GM06990 (cell line): Measurements from ENCODE around the gene HS6ST3.

Experiments
- DNase-seq: peaks from one replicate; pipeline ENCODE4 v3.0.0-alpha.2; 2011; ENCODE audit not compliant: insufficient read length; ENCODE audit errors: extremely low read depth
- H3K27me3 ChIP-seq: replicated peaks from 2 replicates; pipeline ENCODE4 v1.6.0; 2011; ENCODE audit warnings: low read length; ENCODE audit not compliant: control insufficient read depth, insufficient read depth
- H3K36me3 ChIP-seq: 2 replicates; pipeline ENCODE4 v1.5.1; 2011; ENCODE audit warnings: low read length; ENCODE audit not compliant: control insufficient read depth, insufficient read depth
- H3K4me3 ChIP-seq: replicated peaks from 2 replicates; pipeline ENCODE4 v1.5.1; 2011; ENCODE audit warnings: low read depth, mild to moderate bottlenecking, control low read depth, low read length
- TF ChIP-seq, protein P1 (sequence below): IDR thresholded peaks from 2 replicates; pipeline ENCODE4 v1.5.1; 2011; ENCODE audit warnings: low read length, control low read depth, mild to moderate bottlenecking, inconsistent platforms; ENCODE audit not compliant: insufficient read depth, poor library complexity, severe bottlenecking

The HS6ST3 gene

DNA sequence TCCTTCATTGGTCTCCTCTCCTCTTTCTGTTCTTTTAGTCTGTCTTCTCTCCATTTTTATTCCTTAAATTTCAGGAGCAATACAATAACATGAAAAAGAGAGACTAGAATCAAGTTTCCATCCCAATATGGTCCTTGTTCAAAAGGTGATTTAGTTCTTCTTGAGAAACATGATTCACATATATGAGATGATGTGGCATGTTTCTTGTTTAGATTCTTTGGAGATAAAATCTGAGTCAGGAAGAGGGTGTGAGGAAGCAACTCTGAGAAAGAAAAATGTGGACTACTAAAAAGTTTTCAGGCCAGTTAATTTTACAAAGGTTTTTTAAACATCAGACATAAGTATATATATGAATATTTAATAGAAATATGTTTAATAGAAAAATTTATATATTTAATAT lies 673.0 kb downstream of the HS6ST3 start:
- Histone ChIP-seq H3K4me3 (no peak overlapping the region), H3K36me3 (no peaks in the 10 kb centered on the region), H3K27me3 (no peaks in the 10 kb centered on the region)
- TF ChIP-seq, protein P1, sequence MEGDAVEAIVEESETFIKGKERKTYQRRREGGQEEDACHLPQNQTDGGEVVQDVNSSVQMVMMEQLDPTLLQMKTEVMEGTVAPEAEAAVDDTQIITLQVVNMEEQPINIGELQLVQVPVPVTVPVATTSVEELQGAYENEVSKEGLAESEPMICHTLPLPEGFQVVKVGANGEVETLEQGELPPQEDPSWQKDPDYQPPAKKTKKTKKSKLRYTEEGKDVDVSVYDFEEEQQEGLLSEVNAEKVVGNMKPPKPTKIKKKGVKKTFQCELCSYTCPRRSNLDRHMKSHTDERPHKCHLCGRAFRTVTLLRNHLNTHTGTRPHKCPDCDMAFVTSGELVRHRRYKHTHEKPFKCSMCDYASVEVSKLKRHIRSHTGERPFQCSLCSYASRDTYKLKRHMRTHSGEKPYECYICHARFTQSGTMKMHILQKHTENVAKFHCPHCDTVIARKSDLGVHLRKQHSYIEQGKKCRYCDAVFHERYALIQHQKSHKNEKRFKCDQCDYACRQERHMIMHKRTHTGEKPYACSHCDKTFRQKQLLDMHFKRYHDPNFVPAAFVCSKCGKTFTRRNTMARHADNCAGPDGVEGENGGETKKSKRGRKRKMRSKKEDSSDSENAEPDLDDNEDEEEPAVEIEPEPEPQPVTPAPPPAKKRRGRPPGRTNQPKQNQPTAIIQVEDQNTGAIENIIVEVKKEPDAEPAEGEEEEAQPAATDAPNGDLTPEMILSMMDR: no peak
- DNase-seq: no peak

DNA sequence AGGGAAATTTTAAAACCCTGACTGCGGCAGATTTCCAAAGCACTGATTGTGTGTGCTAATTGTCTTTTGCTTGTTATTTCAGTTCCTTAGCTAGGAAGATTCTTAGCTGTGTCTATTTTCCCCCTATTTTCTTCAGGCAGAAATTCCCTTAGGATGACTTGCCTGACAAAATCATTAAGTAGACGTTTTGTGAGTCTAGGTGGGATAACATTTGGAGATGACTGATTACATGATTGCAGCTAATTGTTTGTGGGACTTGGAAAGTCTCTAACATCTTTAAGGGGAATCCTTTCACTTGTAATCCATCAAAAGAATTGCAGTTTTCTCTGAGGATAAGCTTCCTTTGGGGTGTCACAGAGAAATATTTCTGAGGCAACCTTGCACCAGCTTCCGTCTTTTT lies 676.4 kb downstream of the HS6ST3 start:
- H3K36me3 ChIP-seq: no peaks in the 10 kb centered on the region
- TF ChIP-seq, protein P1: no peak
- no peaks in the 10 kb centered on the region for H3K27me3 ChIP-seq
- no peak overlapping the region for H3K4me3 ChIP-seq
- no peak for DNase-seq

DNA sequence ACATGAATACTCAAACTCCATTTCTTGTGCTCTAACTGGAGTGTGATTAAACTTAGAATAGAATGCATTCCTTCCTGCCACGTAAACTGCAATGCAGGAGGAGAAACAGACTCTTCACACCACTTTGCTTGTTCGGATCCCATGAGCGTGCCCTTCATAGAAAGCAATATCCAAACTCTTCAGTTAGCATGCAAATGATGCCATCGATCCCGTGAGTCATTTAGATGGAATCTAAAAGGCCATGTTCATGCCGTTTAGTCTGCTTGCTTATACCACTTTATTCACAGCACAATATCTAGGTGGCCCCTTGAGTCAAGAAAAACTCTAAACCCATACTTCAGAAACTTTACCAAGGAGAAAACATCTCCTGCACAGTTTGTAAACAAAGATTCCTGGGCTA lies 678.6 kb downstream of the HS6ST3 start:
- Histone ChIP-seq H3K36me3 (no peaks in the 10 kb centered on the region), H3K4me3 (no peak overlapping the region), H3K27me3 (no peaks in the 10 kb centered on the region)
- TF ChIP-seq, protein P1: no peak
- no peak for DNase-seq

DNA sequence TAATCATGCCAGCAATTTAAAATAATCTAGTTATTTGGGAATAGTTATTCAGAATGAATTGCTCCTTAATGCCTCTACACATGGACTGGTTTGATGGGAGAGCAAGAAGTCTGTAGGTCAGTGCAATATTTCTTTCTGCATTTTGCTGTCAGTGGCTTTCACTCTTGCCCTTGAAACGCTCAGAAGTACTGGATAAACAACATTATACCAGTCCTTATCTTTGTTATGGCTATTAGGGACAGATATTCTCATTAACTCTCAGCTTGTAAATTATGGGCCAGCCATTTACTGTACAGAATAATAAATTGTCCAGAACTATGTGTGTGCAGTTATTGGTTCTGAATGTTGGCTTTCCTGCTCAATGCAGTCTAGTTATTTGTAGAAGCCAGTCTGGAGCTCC lies 680.0 kb downstream of the HS6ST3 start:
- no peaks in the 10 kb centered on the region for H3K27me3 ChIP-seq
- H3K4me3 ChIP-seq: no peak overlapping the region
- no peak for DNase-seq
- TF ChIP-seq, protein P1: no peak
- H3K36me3 ChIP-seq: no peaks in the 10 kb centered on the region

DNA sequence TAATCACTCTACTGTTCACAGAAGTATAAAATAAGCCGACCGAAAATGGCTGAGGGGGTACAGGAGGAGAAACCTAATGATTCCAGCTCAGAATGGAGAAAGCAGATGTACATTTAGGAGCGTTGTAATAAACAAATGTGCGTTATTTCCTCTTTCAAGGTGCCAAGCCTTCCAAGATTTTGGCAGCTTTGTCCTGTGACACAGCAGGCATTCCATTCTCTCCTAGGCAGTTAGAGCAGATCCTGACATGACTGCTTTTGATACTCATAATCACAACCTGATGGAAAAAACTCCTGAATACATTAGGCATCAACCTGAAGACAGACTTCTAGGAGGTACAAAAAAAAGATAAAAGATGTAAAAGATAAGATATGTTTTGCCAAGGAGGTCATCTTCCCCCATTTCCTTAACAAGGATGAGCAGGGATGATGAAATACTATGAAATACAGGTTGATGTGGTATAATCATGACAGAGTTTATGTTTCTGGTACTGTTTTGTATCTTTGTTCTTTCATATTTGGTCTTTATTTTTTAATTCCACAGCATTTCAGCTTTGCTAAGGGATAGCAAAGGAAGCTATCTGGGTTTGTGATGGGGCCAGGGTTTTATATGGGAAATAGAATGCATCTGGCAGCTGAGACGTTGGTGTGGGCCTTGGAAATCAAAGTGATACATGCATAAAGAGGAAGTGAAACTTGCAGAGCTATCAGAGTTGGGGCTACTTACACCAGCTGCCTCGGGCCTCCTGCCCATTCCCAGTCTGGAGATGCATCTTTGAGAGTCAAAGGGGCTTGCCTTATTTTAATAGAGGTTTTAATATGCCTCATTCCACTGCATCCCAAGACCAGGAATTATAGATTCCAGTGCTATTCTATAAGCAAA lies 681.8 kb downstream of the HS6ST3 start:
- TF ChIP-seq, protein P1: no peak
- Histone ChIP-seq H3K36me3 (no peaks in the 10 kb centered on the region), H3K27me3 (no peaks in the 10 kb centered on the region), H3K4me3 (no peak overlapping the region)
- DNase-seq: no peak
